Measurements from ENCODE around the gene BCAS3.

The BCAS3 gene

GRCh38 chr17:60676758-60677307, 818 bp upstream of the BCAS3 start:
- no peak for DNase-seq

- no peak for DNase-seq
These were observed 430 bp downstream of the BCAS3 start for GRCh38 chr17:60678118-60678444.

DNA sequence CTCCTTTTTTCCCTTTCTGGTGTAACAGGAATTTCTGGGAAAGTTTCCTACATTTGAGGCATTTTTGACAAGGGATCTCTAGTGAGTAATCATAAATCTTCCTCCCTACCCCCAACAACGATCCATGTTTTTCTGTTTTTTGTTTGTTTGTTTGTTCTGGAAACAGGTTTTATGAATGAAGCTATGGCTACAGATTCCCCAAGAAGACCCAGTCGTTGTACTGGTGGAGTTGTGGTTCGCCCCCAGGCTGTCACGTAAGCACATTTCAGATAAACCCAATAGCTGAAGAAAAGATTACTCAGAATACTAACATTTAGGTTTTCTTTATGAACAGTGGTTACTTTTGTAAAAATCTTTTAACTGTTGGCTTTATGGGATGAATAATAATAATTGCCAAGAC, 1.6 kb downstream of the BCAS3 start:
- no peak for DNase-seq

DNA sequence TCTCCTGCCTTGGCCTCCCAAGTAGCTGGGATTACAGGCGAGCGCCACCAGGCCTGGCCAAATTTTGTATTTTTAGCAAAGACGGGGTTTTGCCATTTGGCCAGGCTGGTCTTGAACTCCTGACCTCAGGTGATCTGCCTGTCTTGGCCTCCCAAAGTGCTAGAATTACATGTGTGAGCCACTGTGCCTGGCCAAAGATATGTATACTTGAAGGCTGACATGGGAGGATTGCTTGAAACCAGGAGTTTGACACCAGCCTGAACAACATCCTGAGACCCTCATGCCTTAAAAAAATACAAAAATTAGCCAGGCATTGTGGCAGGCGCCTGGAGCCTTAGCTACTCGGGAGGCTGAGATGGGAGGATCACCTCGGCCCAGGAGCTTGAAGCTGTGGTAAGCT, 3.1 kb downstream of the BCAS3 start:
- no peak for DNase-seq

- DNase-seq, result no peak
These were observed 7.8 kb downstream of the BCAS3 start for GRCh38 chr17:60685437-60685836.

- no peak for DNase-seq
These were observed 18.3 kb downstream of the BCAS3 start for GRCh38 chr17:60695960-60696359.

DNA sequence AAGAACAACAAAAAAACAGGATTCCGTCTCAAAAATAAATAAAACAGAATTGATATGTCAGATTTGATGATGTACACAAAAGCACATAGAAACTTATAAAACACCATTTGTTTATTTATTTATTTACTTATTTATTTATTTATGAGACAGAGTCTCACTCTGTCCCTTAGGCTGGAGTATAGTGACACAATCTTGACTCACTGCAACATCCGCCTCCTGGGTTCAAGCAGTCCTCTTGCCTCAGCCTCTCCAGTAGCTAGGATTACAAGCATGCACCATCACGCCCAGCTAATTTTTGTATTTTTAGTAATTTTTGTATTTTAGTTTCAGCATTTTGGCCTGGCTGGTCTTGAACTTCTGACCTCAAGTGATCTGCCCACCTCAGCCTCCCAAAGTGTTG, 21.4 kb downstream of the BCAS3 start:
- no peak for DNase-seq

GRCh38 chr17:60704170-60704569, 26.5 kb downstream of the BCAS3 start:
- DNase-seq, result no peak

DNA sequence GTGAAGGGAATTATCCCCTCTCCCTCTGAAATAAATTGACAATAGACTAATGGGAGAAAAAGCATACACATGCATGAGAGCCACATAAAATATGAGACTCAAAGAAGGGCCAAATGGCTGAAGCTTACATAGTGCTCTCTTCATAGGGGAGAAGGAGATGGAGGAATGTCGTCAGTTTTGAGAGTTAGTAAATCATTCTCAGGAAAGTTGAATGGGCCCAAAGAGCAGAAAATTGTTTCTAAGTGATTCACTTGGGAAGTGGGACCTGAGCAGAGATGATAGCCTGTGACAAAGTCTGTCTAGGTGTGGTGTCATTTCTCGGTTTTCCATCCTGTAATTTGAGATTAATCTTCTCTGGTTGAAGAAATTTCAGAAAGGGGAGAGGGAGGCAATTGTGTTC, 35.0 kb downstream of the BCAS3 start:
- DNase-seq, result no peak

DNA sequence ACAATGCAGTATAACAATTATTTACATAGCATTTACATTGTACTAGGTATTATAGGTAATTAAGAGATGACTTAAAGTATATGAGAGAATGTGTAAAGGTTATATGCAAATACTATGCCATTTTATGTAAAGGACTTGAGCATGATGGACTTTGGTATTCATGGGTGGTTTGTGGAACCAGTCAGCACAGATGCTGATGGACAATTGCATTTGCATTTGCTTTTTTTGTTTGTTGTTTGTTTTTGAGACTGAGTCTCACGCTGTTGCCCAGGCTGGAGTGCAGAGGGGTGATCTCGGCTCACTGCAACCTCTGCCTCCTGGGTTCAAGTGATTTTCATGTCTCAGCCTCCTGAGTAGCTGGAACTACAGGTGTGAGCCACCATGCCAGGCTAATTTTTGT, 36.0 kb downstream of the BCAS3 start:
- no peak for DNase-seq

GRCh38 chr17:60716766-60717165, 39.1 kb downstream of the BCAS3 start:
- no peak for DNase-seq

- DNase-seq, result no peak
These were observed 40.2 kb downstream of the BCAS3 start for GRCh38 chr17:60717814-60718213.

DNA sequence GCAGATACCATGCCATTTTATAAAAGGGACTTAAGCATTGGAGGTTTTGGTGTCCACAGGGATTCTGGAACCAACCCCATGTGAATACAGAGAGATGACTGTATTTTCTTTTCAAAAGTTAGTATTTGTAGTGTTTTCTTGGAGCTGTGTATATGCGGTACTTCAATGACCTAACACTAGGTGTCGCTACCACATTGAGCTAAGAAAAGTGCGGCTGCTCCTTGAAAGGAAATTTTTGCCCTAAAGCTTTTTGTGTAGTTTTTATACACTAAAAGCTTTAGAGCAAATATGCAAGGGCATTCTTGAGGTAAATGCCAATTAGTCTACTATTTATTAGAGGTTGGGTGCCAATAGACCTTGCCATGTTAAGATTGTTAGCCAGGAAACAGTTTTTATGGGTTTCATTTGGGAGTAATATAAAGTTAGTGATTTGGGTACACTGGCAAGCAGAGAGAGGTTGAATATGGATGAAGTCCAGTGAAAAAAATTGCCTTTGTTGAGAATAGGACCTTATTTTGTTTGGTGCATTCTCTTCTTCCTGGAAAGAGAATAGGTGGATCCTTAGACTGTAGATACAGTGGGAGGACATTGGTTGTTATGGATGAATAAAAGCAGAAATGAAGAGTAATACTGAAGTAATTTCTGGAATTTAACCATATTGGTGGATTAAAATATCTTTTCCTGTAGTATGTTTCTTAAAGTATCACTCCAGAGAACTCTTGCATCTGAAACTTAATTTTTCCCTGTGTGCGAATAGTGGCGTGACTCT, 43.3 kb downstream of the BCAS3 start:
- DNase-seq, result peak; percentile 14

DNA sequence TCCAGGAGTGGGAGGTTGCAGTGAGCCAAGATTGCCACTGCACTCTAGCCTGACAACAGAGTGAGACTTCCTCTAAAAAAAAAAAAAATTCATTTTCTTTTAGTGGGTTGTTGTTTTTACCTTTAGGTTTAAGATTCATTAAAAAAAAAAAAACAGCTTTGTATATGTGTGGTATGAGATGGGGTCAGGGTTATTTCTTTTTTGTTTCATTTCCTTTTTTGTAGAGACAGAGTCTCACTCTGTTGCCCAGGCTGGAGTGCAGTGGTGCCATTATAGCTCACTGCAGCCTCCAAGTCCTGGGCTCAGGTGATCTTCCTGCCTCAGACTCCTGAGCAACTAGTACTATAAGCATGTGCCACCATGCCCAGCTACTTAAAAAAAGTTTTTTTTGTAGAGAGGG, 47.0 kb downstream of the BCAS3 start:
- no peak for DNase-seq

- no peak for DNase-seq
These were observed 52.2 kb downstream of the BCAS3 start for GRCh38 chr17:60729854-60730253.

- DNase-seq, result no peak
These were observed 52.6 kb downstream of the BCAS3 start for GRCh38 chr17:60730273-60730672.

DNA sequence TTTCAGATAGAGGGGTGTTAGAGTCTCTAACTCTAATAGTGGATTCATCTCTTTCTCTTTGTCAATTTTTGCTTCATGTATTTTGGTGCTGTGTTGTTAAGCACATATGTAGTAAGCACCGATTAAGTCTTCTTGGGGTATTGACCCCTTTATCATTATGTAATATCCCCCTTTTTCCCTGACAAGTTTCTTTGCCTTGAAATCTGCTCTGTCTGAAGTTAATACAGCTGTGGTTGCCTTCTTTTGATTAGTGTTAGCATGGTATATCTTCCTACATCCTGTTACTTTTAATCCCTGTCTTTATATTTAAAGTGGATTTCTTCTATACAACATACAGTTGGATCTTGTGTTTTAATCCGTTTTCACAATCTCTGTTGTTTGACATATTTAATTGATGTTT, 60.6 kb downstream of the BCAS3 start:
- DNase-seq, result no peak

GRCh38 chr17:60740584-60740983, 62.9 kb downstream of the BCAS3 start:
- no peak for DNase-seq

DNA sequence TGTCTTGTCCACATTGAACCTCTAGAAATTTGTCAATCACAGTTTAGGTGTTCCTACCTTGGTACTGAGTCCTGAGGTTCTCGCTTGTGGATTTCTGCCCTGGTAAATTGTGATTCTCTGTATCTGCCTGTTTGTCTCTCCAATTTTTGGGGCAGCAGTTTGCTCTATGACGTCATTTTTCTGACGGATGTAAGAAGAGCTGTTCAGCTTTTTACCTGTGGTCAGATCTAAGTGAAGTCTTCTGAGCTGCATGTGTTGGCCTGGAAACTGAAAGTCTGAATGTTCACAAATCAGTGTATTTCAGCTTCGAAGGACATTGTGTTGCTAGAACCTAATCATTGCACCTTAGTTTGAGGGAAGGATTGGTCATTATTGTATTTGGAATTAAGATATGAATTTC, 63.4 kb downstream of the BCAS3 start:
- no peak for DNase-seq

DNA sequence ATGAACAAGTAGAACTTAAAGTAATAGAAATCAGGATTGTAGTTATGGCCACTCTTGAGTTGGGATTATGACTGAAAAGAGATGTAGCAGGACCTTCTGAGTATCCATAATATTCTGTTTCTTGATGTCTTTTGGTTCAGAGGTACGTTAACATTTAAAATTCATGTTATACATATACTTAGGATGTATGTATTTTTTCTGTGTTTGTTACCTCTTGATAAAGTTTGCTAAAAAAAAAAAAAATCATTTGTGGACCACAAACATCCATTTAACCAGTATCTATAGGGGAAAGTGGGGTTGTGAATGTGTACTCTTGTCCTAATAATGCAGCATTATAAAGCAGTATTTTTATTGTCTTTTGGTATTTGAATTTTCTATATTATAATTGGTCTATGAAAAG, 65.6 kb downstream of the BCAS3 start:
- no peak for DNase-seq

GRCh38 chr17:60743799-60744198, 66.1 kb downstream of the BCAS3 start:
- DNase-seq, result no peak

DNA sequence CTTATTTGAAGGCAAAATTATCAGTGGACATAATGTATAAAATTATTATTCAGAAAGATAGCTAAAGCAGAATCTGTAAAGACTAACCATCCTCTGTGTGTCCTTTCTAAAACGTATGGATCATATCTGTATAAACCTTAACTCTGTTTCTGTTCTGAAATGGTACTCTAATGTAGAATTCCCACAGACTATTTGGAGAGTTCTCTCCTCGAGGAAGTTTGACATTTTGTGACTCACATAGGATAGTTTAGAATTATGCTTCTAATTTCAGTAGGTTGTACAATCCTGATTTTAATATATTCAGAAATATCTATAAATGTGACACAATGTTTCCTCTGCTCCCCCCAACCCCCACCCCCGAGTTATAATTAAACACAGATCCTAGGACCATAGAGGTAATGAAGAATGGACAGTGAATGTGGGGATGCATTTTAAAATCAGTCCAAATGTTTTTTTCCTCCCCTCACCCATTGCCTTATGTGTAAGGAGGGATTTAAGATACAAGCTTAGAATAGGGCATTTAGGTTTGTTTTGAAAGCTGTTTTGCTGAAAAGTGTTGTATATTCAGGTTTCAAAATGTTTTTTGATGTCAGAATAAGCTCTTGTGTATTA, 66.8 kb downstream of the BCAS3 start:
- no peak for DNase-seq

GRCh38 chr17:60745544-60745943, 67.9 kb downstream of the BCAS3 start:
- no peak for DNase-seq

DNA sequence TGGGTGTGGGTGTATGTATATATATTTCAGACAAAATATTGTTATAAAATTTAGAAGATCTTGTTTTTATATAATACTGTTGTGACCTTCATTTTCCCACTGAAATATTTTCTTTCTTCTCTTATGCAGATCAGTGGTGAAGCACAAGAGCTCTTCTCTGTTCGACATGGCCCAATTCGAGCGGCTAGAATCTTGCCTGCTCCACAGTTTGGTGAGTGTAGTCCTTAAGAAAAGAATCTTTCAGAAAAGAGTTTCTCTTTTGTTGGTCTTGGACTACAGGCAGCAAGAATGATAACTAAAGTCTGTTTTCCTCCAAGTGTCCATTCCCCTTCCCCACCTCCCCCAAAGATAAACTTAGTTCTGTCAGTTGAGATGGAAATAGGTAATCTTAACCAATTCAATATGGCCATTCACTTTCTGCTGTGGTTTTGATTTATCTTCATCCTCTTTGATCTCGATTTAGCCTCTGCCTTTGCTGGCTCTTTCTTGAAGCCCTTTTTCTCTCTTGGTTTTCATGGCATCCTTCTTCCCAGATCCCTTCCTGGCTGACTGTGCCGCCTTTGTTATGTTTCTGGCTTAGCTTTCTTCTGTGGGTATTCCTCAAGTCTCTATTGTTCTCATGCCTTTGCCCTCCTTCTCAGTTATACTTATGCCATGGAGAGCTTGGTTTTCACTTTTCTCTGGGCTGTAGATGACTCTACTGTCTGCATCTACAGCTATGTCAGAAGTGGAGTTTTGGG, 69.6 kb downstream of the BCAS3 start:
- DNase-seq, result no peak

All from 8988T (cell line).